SIG-M5 treated with dmso at 0.1 percent for 504 hours (cell line): ENCODE data around the gene KCNG3.
A peak's percentile ranks its signal among the peaks of the same experiment; 100 is the strongest.
"Not testable (repeated sequence)": the region's sequence is repeated elsewhere in the genome, so short reads cannot be mapped to it uniquely, and the experiment has no call there.

ENCODE experiments used
- DNase-seq: peaks from one replicate; lab custom pipeline; 2025; ENCODE audit not compliant: unreplicated experiment; lab: John Stamatoyannopoulos, UW

KCNG3 gene

GRCh38 chr2:42430188-42430587 is 63.6 kb downstream of the KCNG3 start:
- no peak for DNase-seq

GRCh38 chr2:42429352-42429751 is 64.4 kb downstream of the KCNG3 start:
- no peak for DNase-seq

GRCh38 chr2:42425697-42426096 is 68.1 kb downstream of the KCNG3 start:
- DNase-seq, result peak; percentile 35

GRCh38 chr2:42424033-42424432 is 69.7 kb downstream of the KCNG3 start:
- DNase-seq, result no peak

GRCh38 chr2:42421601-42422239 is 72.1 kb downstream of the KCNG3 start:
- no peak for DNase-seq

GRCh38 chr2:42421157-42421485 is 72.7 kb downstream of the KCNG3 start:
- DNase-seq, result no peak

GRCh38 chr2:42414648-42415047 is 79.1 kb downstream of the KCNG3 start:
- DNase-seq, result no peak

- no peak for DNase-seq
Measured at GRCh38 chr2:42414158-42414557, 79.6 kb downstream of the KCNG3 start.

- DNase-seq, result no peak
Measured at GRCh38 chr2:42410742-42411514, 82.9 kb downstream of the KCNG3 start.

- DNase-seq, result no peak
Measured at GRCh38 chr2:42408009-42408408, 85.8 kb downstream of the KCNG3 start.

GRCh38 chr2:42407476-42407875 is 86.3 kb downstream of the KCNG3 start:
- no peak for DNase-seq

GRCh38 chr2:42404676-42405075 is 89.1 kb downstream of the KCNG3 start:
- no peak for DNase-seq

- DNase-seq, result no peak
Measured at GRCh38 chr2:42401773-42402172, 92.0 kb downstream of the KCNG3 start.

GRCh38 chr2:42398052-42398451 is 95.7 kb downstream of the KCNG3 start:
- not testable (repeated sequence) for DNase-seq

GRCh38 chr2:42393320-42393719 is 100.5 kb downstream of the KCNG3 start:
- DNase-seq, result not testable (repeated sequence)

- DNase-seq, result no peak
Measured at GRCh38 chr2:42392191-42392590, 101.6 kb downstream of the KCNG3 start.
